KG1 (cell line): ENCODE measurements around the gene FAM174C.
A peak's percentile ranks its signal among the peaks of the same experiment; 100 is the strongest.

Experiments
- DNase-seq: peaks from one replicate; lab custom pipeline; 2025; lab: John Stamatoyannopoulos, UW

Gene FAM174C

DNA sequence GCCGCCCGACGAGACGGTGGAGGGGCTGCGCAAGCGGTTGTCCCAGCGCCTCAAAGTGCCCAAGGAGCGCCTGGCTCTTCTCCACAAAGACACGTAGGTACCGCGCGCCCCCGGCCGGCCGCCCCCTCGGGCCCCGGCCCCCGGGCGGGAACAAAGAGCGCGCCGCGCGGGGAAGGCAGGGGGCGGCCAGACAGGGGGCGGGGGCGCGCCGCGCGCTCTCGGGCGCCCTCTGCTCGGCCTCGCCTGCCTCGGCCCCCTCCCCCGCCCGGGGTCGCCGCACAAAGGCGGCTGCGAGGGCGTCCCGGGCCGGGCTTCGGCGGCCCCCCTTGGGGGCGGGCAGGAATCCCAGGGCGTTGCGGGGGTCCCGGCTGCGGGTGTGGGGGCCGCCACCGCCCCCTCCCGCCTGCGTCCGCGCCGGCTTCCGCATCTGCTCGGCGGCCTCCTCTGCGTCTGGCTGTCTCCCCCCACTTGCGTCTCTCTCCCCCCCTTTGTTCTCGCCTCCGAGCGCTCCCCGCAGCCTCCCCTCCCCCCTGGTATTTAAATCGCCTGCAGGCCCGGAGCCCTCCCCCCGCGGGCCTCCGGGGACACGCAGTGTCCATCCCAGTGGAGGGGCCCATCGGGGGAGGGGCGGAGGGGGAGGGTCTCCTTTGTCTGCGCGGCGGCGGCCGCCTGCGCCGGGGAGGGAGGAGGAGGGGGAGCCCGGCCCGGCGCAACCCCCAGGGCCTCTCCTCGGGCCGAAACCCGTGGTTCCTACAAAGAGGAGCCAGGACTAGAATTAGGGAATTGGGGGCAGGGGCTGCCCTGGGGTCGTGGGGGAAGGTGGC lies 24.7 kb upstream of the FAM174C start:
- DNase-seq: no peak

DNA sequence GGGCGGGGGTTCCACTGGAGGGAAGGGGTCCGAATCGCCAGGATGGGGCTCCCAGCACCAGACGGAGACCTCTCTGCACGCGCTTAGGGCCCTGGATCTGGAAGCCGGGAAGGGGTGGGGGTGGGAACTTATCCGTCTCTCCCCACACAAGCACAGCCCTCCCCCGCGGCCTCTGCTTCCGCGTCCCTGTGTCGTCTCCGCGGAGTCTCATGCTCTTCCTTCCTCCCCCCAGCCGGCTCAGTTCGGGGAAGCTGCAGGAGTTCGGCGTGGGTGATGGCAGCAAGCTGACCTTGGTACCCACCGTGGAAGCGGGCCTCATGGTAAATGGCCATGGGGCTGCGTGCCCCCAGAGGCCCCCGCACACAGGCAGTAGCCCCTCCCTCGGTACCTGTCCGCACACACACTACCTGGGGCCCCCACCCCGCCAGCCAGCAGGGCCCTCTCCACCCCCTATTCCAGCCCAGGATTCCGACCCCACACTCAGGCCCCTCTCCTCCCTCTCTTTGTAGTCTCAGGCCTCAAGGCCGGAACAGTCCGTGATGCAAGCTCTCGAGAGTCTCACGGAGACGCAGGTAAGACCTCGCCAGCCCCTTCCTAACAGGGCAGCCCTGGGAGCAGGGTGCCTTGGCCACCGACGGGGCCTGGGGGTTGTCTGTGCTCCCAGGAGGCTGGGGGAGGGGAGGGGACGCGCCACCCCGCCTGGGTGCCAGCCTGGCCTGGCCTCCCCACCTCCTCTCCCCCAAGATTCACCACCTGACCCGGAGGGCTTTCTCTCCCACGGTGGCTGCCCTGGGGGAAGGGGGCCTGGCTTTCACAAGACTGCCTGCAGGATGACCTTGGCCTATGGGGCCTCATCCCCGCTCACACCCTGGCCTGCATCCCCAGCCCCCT lies 23.8 kb upstream of the FAM174C start:
- peak; percentile 21 for DNase-seq

DNA sequence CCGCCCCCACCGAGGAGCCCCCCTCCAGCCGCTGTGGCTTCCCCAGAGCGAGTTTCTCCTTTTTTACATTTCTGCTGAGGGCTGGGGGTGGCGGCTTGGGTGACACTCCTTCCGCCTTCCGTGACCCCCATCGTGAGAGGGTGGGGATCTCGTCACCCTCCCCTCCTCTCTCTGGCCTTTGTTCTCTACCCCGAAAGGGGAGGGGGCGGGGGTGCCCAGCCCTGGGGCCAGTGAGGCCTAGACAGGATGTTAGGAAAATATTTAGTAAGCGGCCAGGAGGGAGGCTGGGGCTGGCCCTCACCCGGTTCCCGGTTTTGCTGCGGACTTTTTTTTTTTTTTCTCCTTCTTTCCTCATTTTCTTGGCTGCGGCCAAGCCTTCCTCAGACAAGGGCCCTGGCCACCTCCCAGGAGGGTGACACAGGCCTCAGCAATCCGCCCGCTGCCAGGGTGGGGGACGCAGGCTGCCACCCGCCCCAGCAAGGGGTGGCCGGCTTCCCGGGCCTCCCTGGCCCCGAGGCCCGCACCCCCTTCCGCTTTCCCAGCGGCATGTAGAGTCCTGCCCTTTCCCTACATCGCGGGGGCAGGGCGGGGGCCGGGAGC lies 23.0 kb upstream of the FAM174C start:
- DNase-seq: peak; percentile 50

DNA sequence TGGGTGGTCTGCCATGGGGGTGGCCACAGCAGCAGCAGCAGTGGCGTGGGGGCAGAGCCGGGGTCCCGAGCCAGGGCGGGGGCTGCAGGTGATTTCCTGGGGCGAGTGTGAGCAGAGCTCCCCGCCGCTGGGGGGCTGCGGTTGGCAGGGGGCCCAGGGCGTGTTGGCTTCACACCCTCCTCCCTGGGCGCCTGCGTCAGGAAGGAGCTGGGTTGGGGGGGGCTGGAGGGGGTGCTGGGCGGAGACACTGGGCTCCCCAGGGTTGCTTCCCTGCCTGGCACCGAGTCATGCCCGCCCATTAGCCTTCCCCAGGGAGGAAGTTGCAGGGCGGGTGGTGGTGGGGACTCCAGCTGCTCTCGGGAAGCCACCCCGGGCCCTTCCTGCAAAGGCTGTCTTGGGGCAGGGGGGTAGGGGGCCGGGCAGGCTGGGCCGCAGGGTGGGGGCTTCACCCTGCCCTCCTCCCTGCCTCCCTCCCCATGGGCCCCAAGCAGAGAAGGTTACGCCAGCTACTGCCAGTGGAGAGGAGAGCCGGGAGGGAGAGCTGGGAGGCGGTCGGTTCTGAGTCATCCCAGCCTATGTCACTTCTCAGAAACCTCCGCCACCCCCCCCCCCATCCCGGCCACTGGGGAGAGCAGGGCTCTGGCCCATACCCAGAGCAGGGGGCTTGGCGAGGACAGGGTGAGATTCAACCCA lies 22.4 kb upstream of the FAM174C start:
- peak; percentile 78 for DNase-seq

DNA sequence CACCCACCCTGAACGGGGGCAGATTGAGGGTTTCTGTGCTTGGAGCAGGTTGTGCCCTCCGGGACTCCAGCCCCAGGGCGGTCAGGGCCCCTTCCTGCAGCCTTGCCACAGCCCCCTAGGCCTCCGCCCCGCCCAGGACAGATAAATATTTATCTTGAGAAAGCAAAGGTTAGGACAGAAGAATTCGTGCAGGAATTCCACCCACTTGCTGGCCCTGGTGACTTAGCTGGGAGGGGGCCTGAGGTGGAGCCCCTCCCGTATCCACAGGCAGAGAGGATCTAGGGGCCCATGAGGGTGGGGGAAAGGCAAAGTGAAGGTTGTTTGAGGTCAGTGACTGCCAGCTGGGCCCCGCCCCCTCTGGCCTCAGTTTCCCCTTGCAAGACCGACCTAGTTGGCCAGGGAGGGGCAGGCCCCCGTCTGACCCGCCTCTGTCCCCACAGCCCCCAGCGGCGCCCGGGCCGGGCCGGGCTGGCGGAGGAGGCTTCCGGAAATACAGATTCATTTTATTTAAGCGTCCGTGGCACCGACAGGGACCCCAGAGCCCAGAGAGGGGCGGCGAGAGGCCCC lies 21.7 kb upstream of the FAM174C start:
- peak; percentile 72 for DNase-seq

DNA sequence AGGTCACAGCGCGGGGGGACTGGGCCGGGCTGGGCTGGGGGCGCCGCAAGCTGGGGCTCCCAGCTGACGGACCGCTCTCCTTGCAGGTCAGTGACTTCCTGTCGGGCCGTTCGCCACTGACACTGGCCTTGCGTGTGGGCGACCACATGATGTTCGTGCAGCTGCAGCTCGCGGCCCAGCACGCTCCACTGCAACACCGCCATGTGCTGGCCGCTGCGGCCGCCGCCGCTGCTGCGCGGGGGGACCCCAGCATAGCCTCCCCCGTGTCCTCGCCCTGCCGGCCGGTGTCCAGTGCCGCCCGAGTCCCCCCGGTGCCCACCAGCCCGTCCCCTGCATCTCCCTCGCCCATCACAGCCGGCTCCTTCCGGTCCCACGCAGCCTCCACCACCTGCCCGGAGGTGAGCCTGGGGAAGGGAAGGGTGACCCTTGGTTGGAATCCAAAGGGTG lies 21.2 kb upstream of the FAM174C start:
- DNase-seq: no peak

DNA sequence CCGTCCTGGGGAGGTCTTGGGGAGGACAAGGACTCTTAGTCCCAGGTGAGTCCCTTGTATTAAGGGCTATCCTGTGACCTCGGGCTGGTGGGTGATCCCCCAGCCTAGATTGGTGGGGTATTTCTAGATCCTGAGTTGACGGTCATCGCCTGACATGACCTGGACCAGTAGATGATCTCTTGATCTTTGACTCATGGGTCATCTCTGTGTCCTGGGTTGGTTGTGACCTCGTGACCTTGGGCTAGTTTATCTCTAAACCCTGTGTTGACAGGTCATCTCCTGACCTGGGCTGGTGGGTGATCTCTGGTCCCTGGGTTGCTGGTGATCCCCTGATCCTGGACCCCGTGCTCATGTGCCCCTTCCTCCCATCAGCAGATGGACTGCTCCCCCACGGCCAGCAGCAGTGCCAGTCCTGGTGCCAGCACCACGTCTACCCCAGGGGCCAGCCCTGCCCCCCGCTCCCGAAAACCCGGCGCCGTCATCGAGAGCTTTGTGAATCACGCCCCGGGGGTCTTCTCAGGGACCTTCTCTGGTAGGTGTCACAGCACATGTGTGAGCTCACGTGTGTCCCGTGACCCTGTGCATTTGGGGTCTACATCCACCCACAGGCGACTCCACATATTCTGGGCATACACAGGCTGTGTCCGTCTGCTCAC lies 20.7 kb upstream of the FAM174C start:
- no peak for DNase-seq

DNA sequence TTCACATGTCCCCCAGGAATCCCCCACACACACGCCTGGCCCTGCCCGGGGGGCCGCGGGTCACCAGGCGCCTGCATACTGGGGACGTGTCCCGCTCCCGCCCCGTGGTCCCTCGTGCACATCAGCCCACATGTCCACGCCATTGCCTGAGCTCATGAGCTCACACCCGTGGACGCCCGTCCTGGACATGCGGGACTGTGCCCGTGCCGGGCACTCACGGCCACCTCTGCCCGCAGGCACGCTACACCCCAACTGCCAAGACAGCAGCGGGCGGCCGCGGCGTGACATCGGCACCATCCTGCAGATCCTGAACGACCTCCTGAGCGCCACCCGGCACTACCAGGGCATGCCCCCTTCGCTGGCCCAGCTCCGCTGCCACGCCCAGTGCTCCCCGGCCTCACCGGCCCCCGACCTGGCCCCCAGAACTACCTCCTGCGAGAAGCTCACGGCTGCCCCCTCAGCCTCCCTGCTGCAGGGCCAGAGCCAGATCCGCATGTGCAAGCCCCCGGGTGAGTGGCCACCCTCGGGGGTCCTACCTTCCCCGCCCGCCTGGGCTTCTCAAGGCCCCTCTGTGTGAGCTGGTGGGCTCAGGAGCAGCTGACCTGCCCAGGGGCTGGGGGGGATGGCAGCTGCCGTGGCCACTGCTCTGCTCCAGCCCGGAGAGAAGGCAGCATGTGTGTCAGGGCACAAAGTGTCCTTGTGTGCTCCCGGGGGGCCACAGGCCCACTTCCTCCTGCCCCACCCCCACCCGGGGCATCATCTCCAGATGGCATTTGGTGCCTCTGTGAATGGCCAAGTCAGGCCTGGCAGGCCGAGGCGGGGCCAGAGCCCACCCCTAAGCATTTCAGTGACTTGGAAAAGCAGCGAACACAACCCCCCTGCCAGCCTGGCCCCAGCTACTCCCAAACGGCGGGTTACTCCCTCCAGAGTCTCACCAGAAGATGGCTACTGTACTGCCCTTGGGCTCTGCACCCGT lies 19.9 kb upstream of the FAM174C start:
- DNase-seq: no peak

DNA sequence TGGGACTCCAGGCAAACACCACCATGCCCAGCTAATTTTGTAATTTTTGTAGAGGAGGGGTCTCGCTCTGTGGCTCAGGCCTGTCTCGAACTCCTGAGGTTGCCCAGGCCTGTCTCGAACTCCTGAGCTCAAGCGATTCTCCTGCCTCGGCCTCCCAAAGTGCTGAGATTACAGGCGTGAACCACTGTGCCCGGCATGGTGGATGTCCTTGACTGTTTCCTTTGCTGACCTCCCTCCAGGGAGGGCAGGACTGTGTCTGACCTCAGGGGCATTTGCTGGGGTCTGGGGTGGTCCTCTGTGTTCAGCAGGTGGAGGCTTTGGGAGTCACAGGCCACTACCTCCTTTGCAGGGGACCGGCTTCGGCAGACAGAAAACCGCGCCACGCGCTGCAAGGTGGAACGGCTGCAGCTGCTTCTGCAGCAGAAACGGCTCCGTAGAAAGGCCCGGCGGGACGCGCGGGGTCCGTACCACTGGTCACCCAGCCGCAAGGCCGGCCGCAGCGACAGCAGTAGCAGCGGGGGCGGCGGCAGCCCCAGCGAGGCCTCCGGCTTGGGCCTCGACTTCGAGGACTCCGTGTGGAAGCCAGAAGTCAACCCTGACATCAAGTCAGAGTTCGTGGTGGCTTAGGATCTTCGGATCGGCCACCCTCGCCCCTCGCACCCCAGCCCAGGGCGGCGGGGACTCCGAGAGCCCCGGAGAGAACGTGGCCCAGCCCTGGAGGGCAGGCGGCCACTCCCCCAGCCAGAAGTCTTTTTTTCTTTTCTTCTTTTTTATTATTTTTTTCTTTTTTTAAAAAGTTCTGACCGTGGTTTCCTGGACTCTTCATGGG lies 18.5 kb upstream of the FAM174C start:
- no peak for DNase-seq

DNA sequence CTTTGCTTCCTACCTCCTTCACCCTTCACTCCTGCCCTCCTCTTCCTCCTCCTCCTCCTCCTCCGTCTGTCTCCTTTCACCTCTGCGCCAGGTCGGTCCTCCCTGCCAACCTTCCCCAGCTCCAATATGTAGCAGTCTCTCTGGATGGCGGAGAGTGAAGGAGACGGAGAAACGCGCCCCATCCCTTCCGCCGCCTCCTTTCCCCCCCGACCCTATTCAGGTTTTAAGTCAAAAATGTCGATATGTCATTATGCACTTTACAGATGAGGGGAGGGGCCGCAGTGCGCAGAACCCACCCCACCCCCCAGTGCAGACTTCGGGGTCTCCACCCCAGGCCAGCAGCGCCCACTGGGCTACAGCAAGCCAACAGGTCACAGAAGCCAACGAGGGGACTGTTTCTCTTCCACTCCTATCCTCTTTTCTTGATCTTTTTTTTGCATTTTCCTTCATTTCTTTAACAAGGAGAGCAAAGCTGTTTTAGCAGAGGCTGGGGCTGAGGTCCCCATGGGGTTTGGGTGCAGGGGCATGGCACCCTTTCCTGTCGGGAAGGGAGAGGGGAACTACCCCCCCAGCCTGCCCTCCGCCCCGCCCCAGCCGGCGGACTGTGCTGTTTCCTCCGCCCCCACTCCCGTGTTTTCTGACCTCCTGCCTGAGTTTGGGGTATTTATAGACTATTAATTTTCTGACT lies 17.7 kb upstream of the FAM174C start:
- DNase-seq: no peak

DNA sequence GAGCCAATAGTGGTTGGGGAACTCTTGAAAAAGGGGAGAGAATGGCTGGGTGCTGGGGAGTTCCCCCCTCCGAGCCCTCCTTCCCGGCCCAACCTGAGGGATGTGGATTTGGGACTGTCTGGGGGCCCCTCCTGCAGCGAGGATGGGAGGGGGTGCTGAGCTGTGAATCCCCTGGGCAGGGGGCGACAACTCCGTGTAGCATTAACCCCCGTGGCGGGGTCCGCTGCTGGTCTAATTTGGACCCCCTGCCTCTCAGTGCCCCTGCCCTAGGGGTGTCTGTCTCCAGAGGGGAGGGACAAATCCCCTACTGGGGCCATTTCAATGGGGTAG lies 17.2 kb upstream of the FAM174C start:
- DNase-seq: no peak

DNA sequence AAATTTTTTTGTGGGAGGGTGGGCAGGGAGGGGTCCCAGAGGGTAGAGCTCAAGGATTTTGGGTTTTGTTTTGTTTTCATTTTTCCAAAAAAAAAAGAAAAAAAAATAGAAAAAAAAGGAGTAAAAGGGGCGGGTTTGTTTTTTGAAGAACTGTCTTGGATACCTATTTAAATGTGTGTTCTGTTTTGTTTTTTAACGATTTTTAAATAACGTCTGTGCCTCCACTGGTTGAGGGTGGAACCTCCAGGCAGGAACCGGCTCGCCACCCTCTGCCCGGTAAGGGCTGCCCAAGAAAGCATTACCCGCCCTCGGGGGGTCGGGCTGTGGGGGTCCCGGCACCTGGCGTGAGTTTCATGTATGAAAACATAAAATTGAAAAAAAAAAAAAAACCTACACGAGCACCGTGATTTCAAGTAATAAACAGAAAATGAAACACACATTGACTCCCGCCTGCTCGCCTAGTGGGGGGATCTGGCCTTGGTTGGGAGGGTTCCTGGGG lies 16.6 kb upstream of the FAM174C start:
- no peak for DNase-seq

DNA sequence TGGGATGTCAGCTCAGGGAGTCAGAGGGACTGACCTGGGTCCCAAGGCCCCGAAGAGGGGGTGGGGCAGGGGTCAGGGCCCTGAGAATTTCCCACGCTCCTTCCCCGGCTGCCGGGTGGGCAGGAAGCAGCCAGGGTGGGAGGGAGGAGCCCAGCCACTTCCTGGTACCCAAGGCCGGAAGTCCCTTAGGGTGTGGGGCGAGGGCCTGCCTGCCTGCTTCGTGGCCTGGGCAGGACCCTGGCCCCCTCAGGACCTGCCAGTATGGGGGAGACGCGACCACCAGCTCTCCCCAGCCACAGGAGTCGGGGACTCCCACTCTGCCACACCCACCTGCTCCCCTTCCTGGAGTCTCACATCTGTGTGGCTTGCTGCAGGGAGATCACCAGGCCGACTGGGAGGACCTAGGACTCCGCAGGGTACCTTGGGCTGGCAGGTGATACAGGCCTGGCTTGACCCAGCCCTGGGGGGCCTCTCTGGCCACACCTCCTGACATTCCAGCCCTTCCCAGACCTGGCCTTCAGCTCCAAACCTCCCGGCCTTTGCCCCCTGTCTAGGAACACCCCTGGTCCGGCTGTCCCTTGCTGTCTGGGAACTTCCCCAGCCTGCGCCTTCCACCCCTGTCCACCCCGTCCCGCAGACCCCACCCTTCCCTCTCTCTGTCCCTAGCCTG lies 16.0 kb upstream of the FAM174C start:
- DNase-seq: peak; percentile 34

DNA sequence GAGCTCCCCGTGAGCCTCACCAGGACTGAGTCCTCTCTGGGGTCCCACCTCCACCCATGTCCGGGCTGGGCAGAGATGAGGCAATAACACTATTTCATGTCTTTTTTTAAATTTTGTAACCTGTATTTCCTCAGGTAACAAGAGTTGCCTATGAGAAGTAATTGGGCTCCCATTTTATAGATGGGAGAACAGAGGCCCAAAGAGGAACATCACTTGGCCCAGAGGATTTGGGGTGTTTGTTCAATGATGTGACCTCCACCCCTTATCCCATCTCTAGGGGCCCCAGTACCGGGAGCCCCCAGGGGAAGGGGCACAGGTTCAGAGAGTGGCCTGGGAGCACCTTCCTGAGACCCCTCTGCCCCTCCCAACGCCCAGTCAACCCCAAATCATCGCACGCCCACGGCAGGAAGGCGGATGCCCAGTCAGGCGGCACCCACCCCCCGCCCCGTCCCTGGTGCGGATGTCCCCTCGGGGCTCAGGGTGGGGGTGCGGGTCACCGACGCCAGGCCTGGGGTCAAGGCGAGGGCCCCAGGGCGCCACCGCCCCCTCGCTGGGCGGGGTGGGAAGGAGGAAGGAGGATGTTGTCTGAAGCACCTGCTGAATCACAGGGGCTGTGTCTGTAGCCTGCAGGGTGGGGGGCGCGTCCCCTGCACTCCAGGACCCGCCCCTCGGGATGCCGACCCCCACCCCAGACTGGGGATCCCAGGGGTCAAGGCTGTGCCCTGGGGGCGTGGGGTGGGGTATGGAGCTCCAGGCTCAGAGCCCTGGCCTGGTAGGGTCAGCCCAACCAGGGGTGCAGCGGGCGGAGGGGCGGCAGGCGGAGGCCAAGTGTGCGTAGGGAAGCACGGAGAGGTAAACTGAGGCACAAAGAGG lies 15.2 kb upstream of the FAM174C start:
- no peak for DNase-seq

DNA sequence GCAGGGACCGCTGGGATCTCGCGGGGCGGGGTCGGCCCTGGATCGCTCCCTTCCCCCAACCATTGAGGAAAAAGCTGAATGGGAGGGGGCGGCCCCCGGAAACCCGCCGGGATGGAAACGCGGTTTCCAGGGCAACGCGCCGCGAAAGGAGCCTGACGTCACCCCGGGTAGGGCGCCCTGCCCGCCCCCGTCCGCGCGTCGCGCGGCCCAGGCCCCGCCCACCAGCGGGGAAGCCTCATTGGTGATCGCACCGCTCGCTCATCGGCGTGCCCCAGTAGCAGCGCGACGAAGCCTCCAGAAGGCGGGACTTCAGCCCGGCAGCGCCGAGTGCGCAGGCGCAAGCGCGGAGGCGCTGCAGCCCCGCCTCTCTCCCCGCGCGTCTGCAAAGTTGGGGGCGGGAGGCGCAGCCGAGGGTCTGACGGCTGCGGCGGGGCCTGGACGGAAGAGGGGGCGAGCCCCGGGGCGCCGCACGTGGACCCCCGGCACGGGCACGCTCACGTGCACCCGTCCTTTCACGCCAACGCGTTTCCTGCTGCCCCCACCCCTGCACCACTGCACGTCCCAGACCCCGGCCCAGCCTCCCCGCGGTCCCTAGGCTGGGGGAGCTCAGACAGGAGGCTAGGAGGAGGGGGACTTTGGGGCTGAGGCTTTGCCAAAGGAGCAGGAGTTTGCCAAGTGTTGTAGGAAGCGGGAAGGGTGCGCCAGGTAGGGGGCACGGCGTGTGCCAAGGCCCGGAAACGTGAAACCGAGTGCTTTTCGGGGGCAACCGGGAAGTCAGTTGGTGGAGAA lies 14.4 kb upstream of the FAM174C start:
- DNase-seq: peak; percentile 81

DNA sequence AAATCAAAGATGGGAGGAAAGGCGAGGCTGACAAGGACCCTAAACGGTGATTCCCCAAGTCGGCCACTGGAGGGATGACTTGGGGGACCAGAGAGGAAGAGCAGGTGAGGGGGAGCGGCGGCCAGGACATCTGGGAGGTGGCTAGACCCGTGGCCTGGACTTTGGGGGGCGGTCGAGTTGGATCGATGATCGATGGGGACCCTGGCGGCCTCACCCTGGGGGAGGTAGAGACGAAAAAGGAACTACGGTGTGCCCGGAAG lies 13.9 kb upstream of the FAM174C start:
- no peak for DNase-seq
